HG03135 (cell line): Measurements from ENCODE around the gene ZBTB45.
A peak's percentile ranks its signal among the peaks of the same experiment; 100 is the strongest.

ENCODE experiments used
- ATAC-seq: cut with Tn5 transposase; IDR thresholded peaks from one replicate; pipeline ENCODE4 v1.9.1; 2021; ENCODE audit warnings: mild to moderate bottlenecking, moderate library complexity; ENCODE audit not compliant: unreplicated experiment

The ZBTB45 gene

DNA sequence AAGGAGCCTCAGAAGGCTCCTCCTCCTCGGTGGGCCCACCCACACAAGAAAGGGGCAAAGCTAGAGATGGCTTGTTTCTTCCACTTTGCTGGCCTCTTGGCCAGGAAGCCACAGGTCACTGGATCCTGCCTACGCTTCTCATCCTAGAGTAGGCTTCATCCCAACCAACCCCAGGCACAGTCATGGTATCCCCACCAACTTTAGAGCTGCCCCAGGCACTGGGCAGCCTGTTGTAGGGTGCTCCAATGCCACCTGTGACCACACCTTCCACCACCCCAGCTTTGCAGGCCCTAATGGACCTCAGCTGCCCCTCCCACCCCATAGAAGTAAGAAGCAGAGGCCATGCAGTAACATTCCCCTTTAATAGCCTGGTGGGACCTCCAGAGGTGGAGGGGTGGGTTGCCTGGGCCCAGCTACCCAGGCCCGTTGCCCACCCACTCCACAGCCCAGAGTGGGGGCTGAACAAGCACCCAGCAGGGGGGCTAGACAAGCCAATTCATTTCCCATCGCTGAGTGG is 35.8 kb upstream of the ZBTB45 start:
- ATAC-seq: no peak

DNA sequence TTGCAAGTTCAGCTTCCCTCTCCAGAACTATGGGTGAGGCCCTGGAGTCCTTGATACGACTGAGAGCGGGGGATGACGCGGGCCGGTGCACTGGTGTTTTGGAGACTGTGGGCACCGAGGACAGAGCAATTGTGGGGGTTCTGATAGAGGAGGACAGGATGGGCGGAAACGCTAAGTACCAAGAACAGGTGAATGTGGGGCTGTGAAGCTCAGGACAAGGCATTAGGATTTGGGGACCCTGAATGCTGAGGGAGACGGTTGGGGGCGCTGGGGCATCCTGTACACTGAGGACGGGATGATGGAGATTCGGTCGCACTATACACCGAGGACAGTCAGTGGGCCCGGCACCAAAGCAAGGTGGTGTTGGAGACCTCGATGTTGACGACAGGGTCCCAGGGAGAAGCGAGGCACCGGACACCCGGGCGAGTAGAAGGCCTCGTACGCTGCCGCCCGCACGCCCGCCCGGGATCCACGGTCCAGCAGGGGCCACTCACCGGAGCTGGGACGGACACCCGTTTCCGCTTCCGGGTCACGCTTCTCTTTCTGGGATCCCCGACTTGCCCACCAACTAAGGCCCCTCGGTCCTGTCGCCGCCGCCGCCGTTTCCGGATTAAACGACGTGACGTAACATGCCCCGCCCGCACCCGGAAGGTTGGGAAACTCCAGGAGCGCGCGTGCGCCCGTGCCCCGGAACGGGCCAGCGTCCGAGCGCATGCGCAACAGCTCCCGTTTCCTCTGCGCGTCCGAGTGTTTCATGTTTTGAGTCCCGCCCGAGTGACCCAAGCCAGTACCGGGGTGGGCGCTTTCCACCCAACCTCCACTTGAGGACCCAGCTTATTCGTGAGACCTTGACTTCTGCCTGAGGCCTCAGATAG is 35.1 kb upstream of the ZBTB45 start, which contains the start of gene CHMP2A:
Gene CHMP2A, minus strand, starts transcription at position 612 of the 875 bp plus-strand sequence. CDS start 893 bp downstream, outside the sequence.
- peak; percentile 26 for ATAC-seq

DNA sequence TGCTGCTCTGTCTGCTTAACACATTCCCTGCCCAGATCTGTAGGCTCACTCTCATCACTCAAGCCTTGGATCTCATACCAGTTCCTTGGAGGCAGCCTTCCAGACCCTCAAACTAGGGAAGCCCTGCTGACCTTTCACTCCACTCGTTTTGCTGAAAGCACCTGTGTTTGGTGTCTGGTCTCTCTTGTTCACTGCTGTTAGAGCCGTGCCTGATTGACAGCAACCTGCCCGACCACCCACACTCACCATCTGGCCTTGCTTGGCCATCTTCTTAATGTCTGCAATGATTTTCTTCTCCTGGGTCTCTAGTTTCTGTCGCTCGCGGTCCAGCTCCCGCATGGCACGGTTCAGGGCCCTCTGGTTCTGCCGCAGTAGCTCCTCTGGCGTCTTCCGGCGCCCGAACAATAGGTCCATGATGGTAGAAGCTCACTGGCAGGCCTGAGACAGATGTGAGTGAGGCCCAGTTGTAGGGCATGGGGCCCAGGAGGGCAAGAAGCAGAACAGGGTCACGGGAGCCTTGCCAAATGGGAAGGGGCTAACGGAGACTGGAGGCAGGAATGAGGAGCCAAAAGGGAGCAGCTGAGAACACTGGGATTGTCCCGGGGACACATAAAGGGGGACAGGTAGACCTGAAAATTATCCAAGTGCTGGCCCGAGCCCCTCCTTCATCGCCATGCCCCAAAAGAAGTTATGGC is 34.3 kb upstream of the ZBTB45 start:
- ATAC-seq: no peak

DNA sequence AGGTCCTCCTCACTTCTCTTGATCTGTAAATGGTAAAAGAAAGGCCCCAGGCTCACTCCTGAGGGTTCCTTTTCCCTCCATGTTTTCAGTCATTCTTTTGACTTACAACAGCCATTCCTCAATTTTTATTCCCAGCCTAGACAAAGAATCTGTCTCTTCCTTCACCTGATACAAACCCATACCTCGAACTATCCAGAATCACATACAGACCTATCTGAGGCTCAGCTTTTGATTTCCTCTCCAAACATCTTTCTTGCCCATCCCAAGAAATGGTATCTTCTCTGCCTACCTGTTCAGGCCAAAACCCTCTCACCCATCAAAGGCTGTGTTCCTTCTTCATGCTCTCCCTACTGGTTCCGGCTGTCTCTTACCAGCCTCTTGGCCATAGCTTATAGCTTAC is 33.0 kb upstream of the ZBTB45 start:
- no peak for ATAC-seq

DNA sequence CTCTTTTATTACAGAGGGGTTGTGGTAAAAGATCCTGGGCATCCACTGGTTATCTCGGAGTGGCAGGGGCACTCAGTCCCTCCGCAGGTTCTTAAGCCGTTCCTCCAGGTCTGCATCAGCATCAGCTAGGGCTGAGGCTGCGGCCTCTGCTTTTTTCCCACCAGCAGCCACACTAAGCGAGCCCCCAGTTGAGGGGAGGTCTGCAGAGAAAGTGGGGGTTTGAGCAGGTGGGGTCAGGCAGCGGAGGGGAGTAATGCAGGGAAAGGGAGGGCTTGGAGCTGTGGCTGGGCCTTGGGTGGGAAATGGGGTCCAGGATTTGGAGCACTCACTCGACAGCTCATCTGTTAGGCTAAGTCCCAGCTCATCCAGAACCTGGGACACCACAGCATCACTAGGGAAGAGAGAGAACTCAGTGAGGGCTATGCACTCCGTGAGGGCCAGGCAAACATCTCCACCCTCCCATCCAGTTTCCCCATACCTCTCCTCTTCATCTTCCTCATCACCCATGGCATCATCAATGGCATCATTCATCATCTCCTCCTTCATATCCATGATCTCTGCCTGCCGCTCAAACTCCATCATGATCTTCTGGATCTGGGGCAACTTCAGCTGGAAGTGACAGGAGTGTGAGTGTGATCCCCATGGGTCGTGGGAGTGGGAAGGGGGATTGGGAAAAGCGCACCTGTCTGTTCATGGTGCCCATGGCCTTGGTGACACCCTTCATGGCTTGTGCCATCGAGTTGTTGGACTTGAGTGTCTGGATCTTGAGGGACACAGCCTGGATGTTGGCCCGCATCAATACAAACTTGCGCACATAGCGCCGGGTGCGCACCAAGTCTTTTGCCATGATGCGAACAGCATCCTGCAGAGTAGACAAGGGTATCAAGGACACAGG is 32.2 kb upstream of the ZBTB45 start:
- no peak for ATAC-seq

DNA sequence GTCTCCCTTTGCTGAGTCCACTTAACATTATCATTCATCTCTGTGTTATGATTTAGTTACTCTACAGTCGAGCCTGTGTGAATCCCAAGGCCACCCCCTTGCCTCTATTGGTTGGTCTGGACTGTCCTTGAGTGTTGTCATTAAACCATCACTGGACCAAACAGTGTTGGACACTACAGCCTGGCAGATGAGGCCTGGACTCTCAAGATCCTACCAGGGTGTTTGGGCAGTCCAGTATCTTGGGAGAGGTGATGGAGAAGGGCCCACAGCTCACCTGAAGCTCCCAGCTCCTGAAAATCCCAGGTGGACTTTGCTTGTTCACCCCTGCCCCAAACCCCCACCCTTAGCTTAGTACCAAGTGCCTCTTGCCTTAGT is 31.5 kb upstream of the ZBTB45 start:
- ATAC-seq: no peak

DNA sequence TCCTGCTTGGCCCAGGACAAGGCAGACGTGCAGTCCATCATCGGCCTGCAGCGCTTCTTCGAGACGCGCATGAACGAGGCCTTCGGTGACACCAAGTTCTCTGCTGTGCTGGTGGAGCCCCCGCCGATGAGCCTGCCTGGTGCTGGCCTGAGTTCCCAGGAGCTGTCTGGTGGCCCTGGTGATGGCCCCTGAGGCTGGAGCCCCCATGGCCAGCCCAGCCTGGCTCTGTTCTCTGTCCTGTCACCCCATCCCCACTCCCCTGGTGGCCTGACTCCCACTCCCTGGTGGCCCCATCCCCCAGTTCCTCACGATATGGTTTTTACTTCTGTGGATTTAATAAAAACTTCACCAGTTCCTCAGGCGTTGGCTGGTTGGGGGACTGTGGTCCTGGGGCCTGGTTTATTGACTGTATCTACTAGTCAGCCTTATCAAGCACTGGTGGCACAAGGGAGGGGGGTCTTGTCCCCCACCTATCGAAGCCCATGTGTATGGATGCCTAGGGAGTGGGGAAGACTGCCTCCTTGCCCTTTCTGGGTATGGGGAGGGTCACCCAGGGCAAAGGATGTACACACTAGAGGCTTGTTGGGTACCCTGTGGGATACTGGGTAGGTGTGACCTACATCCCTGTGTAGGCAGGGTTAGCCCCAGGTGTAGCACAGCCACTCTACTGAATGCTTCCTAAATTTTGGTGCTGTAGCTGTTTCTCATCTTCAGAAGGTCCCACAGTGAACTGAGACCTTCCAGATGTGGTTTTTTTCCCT is 30.9 kb upstream of the ZBTB45 start:
- ATAC-seq: no peak

DNA sequence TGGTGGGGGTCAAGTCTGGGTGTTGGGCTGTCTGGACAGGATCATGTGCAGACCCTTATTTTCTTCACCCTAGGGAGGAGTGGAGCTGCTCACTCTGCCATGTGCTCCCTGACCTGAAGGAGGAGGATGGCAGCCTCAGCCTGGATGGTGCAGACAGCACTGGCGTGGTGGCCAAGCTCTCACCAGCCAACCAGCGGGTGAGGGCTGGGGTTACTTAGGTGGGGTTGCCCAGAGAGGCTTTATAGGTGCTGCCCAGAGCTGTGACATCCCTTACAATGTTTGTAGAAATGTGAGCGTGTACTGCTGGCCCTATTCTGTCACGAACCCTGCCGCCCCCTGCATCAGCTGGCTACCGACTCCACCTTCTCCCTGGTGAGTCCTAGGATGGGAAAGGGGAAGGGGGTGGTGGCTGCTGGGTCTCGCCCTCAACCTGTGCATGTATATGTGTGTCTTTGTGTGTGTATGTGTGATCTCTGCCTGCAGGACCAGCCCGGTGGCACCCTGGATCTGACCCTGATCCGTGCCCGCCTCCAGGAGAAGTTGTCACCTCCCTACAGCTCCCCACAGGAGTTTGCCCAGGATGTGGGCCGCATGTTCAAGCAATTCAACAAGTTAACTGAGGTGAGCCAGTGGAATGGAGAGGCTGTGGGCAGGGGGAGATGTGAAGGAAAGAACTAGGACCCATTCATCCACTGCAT is 30.2 kb upstream of the ZBTB45 start:
- ATAC-seq: no peak

DNA sequence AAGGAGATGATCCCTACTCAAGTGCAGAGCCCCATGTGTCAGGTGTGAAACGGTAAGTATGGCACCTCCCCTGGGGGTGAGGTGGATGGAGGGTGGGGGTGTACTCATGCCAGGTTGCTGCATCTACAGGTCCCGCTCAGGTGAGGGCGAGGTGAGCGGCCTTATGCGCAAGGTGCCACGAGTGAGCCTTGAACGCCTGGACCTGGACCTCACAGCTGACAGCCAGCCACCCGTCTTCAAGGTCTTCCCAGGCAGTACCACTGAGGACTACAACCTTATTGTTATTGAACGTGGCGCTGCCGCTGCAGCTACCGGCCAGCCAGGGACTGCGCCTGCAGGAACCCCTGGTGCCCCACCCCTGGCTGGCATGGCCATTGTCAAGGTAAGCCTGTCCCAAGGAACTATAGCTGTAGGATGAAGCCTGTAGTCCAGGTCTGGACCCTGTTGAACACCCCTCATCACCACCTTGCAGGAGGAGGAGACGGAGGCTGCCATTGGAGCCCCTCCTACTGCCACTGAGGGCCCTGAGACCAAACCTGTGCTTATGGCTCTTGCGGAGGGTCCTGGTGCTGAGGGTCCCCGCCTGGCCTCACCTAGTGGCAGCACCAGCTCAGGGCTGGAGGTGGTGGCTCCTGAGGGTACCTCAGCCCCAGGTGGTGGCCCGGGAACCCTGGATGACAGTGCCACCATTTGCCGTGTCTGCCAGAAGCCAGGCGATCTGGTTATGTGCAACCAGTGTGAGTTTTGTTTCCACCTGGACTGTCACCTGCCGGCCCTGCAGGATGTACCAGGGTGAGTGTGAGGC is 29.5 kb upstream of the ZBTB45 start:
- no peak for ATAC-seq

DNA sequence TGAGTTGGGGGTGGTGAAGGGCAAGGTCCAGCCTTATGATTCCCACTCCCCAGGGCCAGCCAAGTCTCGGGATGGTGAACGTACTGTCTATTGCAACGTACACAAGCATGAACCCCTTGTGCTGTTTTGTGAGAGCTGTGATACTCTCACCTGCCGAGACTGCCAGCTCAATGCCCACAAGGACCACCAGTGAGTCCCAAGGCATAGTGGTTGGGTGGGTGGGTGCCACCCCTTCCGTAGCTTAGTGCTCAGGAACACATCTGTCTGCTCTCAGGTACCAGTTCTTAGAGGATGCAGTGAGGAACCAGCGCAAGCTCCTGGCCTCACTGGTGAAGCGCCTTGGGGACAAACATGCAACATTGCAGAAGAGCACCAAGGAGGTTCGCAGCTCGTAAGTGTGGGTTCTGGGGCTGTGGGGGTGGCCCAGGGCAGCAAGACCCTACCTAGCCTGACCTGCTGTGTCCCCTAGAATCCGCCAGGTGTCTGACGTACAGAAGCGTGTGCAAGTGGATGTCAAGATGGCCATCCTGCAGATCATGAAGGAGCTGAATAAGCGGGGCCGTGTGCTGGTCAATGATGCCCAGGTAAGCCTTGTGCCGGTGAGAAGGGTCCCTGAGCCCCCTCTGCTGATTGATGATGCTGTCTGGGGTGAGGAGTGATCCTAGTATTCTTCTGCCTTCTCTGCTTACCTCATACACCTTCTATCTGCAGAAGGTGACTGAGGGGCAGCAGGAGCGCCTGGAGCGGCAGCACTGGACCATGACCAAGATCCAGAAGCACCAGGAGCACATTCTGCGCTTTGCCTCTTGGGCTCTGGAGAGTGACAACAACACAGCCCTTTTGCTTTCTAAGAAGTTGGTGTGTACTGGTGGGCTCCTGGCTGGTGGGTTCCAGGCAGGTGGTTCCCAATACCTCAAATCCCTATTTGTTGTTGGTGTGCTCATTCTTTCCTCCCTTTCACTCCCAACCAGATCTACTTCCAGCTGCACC is 28.0 kb upstream of the ZBTB45 start:
- ATAC-seq: no peak

DNA sequence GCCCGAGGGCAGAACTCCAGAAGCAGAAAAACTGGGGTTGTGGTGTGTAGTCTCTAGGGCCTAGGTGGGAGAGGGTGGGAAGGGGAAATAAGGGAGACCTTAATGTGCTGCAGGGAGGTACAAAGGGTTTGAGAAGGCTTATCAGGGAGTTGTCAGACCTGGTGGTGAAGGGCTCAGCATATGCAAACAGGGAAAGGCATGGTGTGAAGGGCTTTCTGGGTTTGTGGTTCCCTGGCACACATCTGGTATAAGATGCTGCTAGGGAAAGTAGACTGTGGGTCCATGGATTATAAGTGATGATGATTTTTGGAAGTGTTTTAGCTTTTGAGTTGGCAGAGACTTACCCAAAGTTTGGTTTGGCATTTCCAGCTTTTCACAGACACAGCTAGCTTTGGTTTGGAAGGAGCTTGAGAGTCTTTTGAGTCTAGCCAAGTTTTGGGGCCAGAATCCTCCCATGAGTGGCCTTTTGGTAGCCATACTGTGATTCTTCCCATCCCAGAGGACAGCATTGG is 26.5 kb upstream of the ZBTB45 start:
- ATAC-seq: no peak

DNA sequence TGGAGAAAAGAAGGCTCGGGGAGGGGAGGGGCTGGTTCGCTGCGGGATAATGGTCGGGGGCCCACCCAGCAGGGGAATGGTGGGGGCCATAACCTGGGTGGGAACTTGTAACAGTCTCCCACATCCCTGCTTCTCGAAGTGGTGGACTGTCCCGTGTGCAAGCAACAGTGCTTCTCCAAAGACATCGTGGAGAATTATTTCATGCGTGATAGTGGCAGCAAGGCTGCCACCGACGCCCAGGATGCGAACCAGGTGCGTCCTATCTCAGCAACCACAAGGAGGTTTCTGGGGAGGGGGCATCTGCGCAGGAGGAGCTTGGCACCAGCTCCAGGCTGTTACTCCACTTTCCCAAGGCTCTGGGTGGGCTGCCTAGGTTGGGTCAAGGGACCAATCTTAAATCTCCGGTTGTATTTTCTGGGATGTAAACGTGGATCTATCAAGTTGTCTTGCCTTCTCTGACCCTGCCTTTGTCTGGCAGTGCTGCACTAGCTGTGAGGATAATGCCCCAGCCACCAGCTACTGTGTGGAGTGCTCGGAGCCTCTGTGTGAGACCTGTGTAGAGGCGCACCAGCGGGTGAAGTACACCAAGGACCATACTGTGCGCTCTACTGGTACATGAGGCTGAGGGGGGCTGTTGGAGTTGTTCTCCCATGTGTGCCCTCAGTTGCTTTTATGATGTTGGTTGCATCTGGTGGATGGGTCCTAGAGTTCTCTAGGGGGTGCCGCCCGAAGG is 25.8 kb upstream of the ZBTB45 start:
- ATAC-seq: no peak

DNA sequence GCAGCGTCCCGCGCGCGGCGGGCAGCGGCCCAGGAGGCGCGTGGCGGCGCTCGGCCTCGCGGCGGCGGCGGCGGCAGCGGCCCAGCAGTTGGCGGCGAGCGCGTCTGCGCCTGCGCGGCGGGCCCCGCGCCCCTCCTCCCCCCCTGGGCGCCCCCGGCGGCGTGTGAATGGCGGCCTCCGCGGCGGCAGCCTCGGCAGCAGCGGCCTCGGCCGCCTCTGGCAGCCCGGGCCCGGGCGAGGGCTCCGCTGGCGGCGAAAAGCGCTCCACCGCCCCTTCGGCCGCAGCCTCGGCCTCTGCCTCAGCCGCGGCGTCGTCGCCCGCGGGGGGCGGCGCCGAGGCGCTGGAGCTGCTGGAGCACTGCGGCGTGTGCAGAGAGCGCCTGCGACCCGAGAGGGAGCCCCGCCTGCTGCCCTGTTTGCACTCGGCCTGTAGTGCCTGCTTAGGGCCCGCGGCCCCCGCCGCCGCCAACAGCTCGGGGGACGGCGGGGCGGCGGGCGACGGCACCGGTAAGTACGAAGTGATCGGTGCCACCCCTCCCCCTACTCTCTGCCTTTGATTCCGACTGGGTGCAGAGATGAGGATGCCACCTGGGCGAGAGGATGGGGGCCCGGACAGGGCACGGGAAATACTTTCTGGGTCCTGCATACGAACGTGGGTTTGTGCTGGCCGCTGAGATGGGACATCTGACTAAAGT is 25.1 kb upstream of the ZBTB45 start:
- ATAC-seq: peak; percentile 44

DNA sequence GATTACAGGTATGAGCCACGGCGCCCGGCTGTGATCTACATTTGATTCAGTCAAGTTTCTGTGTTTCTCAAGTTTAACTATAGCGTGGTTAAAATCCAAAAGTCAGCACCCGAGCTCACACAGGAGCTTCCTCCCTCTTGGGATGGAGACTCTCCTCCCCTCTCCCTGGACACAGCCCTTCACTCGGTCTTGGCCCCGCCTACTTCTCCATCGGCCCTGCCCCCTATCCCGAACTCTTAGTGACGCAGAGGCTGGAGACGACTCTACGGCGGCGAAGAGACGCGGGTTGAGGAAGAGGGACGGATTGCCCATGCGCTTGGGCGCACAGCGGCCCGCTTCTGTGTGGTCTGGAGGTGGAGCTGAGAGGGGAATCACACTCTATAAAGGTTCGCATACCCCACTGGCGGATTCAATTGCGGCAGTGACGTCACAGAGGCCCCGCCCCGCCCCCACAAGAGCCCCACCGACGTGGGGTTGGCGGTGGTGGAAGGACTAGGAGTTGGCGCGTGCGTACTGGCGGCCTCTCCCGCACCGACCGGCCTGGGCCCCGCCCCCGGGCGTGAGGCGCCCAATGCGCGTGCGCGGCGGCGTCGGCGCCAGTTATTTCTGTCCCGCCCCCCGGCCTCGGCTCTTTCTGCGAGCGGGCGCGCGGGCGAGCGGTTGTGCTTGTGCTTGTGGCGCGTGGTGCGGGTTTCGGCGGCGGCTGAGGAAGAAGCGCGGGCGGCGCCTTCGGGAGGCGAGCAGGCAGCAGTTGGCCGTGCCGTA is 24.4 kb upstream of the ZBTB45 start, which contains the start of gene TRIM28:
Gene TRIM28, plus strand, starts transcription at position 239 of the 765 bp plus-strand sequence. CDS start 694 bp downstream, outside the sequence.
- peak; percentile 76 for ATAC-seq
